Adrenal gland (tissue), 12 donors: Measurements from ENCODE around the gene SFXN5. TPM values are rescaled to one million over a fixed set of nuclear protein-coding genes. Genes with fewer than 3 reads are reported as not detected.

ENCODE experiments used
- DNase-seq, 7 donors: peaks; one replicate each; pipeline ENCODE4 v3.0.0-alpha.2; 2019 to 2020
- H3K27ac ChIP-seq, 5 donors: fragments of 200-600 bp; sonication (generic) in 4 of 5; 1 replicate in 3 of 5; 2 replicates in 2 of 5; pipeline versions ENCODE4 v1.5.1 to v1.8.0; 2016 to 2020; ENCODE audit warnings: mild to moderate bottlenecking in 1 of 5
- H3K27me3 ChIP-seq: fragments of 200-600 bp; 2 replicates; pipeline ENCODE4 v1.8.0; 2021
- H3K36me3 ChIP-seq, 2 donors: fragments of 200-600 bp; replicated peaks in 1 of 2; 1 replicate in 1 of 2; 2 replicates in 1 of 2; pipeline versions ENCODE4 v1.5.1 to v1.8.0; 2018 to 2022
- H3K4me1 ChIP-seq, 2 donors: fragments of 200-600 bp; replicated peaks in 1 of 2; 1 replicate in 1 of 2; 2 replicates in 1 of 2; pipeline versions ENCODE4 v1.5.1 to v1.8.0; 2018 to 2021
- H3K4me3 ChIP-seq, 4 donors: fragments of 200-600 bp; sonication (generic) in 3 of 4; one replicate each; pipeline ENCODE4 v1.5.1; 2016 to 2018
- H3K9me3 ChIP-seq, 3 donors: fragments of 200-600 bp; sonication (generic) in 1 of 3; replicated peaks in 1 of 3; 1 replicate in 2 of 3; 2 replicates in 1 of 3; pipeline versions ENCODE4 v1.5.1 to v1.8.0; 2016 to 2021
- POLR2A ChIP-seq, 2 donors: fragments of 450-650 bp; IDR thresholded peaks; one replicate each; pipeline ENCODE4 v1.6.1; 2017; ENCODE audit warnings: antibody characterized with exemption in 2 of 2, mild to moderate bottlenecking in 2 of 2, moderate library complexity in 1 of 2
- WGBS, 4 donors: extraction: QIAGEN DNeasy Blood & Tissue Kit in 2 of 4; methylation state at CpG; one replicate each; pipeline versions ENCODE4 v1.1.5 to v1.1.7; 2013 to 2017; 5-methylcytosine and 5-hydroxymethylcytosine counted together
- intact Hi-C, 2 donors: fragments of 100-400 bp; cut with DNase I; formaldehyde crosslinking; loops; one replicate each; pipeline versions ENCODE4 v1.14.1 to v1.15.0; 2022 to 2023
- polyA plus RNA-seq, 3 donors: library from polyadenylated mRNA; stranded (reverse); fragments of 200-250 nt in 2 of 3; fragments of 350-450 nt in 1 of 3; fragmentation: Illumina TruSeq in 1 of 3; extraction: RNeasy Lipid Tissue Mini Kit (QIAGEN cat#74804) in 1 of 3; gene quantifications; one replicate each; pipeline ENCODE4 v1.2.3, GENCODE V29; 2013 to 2014
- total RNA-seq, 9 donors: library from RNA; depleted of rRNA in 4 of 9; stranded (reverse); fragments of >200 nt in 4 of 9; fragments of 120-200 nt in 1 of 9; fragmentation: NEBNext Ultra II Directional in 1 of 9; extraction: Animal tissue kit (Norgen Biotek cat#: 25700) in 1 of 9; gene quantifications; one replicate each; pipeline versions ENCODE4 v1.1.0 to v1.2.4, GENCODE V29; 2013 to 2023
- TF ChIP-seq, protein P1 (sequence below), 6 experiments: fragments of 450-650 bp in 4 of 6; fragments of 200-600 bp in 2 of 6; sonication (generic) in 1 of 6; IDR thresholded peaks; 1 replicate in 5 of 6; 2 replicates in 1 of 6; pipeline versions ENCODE4 v1.5.1 to v1.8.0; 2016 to 2021; ENCODE audit warnings: antibody characterized with exemption in 6 of 6, mild to moderate bottlenecking in 2 of 6, moderate library complexity in 1 of 6
- donor health status: healthy with polysubstance abuse.
- donor health status: Bipolar disorder and iron deficiency.
- donor health status: DM: yes; HTN: yes; CAD: no.
- donor health status: DM: no; HTN: no; CAD: no.
- donor health status: DM: no; HTN: no; CAD: no.
- donor health status: DM: yes; HTN: yes; CAD: no.

SFXN5 gene
- total and polyA plus RNA-seq, 12 donors, result 12.2 to 56.5 (median 32.7) TPM

DNA sequence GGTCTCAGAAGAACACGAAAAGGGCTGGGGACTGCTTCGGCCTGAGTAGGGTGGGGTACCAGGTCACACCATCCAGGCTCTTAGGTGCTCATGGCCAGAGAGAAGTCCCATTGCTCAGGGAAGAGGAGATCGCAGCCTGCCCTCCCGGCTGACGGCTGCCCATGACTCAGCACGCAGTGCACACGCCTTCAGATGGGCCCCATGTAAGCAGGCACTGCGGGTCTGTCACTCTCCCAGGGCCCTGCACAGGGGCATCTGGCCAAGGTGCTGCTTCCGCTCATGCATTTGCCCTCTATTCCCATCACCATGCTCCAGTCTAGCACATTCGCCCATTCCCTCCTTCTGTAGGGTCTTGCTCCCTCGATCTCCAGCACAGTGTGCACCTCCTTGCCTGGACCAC, 34.7 kb downstream of the SFXN5 start:
- no peak for TF ChIP-seq POLR2A (IDR thresholded peaks at IDR 0.05)
- TF ChIP-seq, protein P1, sequence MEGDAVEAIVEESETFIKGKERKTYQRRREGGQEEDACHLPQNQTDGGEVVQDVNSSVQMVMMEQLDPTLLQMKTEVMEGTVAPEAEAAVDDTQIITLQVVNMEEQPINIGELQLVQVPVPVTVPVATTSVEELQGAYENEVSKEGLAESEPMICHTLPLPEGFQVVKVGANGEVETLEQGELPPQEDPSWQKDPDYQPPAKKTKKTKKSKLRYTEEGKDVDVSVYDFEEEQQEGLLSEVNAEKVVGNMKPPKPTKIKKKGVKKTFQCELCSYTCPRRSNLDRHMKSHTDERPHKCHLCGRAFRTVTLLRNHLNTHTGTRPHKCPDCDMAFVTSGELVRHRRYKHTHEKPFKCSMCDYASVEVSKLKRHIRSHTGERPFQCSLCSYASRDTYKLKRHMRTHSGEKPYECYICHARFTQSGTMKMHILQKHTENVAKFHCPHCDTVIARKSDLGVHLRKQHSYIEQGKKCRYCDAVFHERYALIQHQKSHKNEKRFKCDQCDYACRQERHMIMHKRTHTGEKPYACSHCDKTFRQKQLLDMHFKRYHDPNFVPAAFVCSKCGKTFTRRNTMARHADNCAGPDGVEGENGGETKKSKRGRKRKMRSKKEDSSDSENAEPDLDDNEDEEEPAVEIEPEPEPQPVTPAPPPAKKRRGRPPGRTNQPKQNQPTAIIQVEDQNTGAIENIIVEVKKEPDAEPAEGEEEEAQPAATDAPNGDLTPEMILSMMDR (IDR thresholded peaks at IDR 0.05), result no peak
- no peaks in the 10 kb centered on the region for H3K4me1 ChIP-seq
- H3K36me3 ChIP-seq, result peaks cover 0 to 11% of the 10 kb centered on the region in 2 donors
- H3K4me3 ChIP-seq, result no peak overlapping the region
- H3K27me3 ChIP-seq, result no peaks in the 10 kb centered on the region
- WGBS, 4 donors, result 91 to 99% (median 95%) methylated on average over 5 to 11 of the region's 11 CpGs
- no peak for DNase-seq
- H3K27ac ChIP-seq, result no peak overlapping the region
- no peaks in the 10 kb centered on the region for H3K9me3 ChIP-seq
- intact Hi-C loops, result no loop called here

DNA sequence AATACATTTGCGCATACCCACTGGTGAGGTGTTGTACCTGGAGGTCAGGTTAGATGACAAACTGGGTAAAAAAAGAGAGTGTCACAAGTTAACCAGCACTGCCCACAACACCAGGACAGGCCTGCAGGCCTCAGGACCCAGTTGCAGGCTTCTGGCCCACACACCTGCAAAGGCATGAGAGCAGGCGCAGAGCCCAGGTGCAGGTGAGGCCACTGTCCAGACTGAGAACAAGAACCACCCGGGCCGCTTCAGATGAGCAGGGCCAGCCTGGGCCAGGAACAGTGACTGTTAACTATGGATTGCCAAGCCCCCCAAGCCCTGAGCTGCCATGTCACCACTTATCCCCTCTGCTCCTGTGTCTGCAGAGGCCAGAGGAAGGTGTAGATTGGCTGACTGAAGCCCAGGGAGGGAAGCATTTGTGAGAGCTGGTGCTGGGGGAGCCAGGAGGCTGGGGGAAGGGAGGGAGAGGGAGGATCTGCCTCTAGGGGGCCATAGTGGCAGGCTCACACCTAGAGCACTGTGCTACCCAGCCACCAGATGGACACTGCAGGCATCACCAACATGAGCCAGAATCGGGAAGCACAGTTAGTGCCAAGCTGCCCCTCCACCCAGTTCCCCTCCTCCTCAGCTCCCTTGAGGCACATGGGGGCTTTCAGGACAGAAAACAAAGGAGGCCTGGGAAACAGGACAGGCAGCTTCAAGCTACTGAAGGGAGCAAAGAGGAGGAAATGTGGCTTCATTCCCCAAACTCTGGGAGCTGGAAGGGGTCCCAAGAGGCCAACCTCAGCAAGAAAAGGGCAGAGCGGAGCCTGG, 35.4 kb downstream of the SFXN5 start:
- TF ChIP-seq POLR2A (IDR thresholded peaks at IDR 0.05), result no peak
- TF ChIP-seq, protein P1 (IDR thresholded peaks at IDR 0.05), result no peak
- H3K9me3 ChIP-seq, result no peaks in the 10 kb centered on the region
- H3K27ac ChIP-seq, result no peak overlapping the region
- H3K4me3 ChIP-seq, result no peak overlapping the region
- DNase-seq, result no peak
- no peaks in the 10 kb centered on the region for H3K4me1 ChIP-seq
- H3K36me3 ChIP-seq, result peaks cover 0 to 10% of the 10 kb centered on the region in 2 donors
- WGBS, 4 donors, result 90 to 100% (median 93%) methylated on average over 5 to 6 of the region's 6 CpGs
- no peaks in the 10 kb centered on the region for H3K27me3 ChIP-seq
- intact Hi-C loops, result no loop called here

DNA sequence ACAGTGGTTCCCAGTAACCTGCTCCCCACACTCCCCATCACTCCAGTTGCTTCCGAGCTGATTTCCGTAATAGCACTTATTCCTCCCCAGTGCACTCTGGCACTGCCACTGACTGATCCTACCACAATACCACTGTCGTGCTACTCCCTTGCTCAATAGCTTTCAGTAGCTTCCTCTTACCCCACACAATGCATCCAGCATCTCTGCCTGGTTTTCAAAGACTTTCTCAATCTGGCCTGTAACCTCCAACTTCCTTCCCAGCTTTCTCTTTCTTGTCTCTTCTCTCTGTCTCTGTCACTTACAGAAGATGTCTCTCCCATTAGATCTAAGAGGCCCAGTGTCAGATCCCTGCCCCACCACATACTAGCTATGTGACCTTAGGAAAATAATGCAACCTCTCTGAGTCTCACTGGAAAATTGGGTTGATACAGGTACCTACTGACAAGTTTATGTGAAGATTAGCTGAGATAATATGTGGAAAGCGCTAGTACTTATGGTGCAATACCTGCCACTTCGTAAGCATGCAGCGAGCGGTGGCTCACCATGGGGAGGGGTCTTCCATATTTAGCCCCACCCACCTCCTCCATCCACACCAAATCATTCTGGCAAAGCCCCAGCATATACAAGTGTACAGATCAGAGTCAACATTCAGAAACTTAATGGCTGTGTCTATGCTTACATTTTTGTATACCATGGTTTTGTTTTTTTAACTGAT, 36.7 kb downstream of the SFXN5 start:
- Histone ChIP-seq H3K36me3 (no peaks in the 10 kb centered on the region), H3K4me1 (no peaks in the 10 kb centered on the region), H3K4me3 (no peak overlapping the region), H3K27ac (no peak overlapping the region), H3K27me3 (no peaks in the 10 kb centered on the region), H3K9me3 (no peaks in the 10 kb centered on the region)
- WGBS, 4 donors, result 77 to 87% (median 83%) methylated on average over 7 of the region's 7 CpGs
- intact Hi-C loops, result no loop called here
- TF ChIP-seq, protein P1 (IDR thresholded peaks at IDR 0.05), result no peak
- TF ChIP-seq POLR2A (IDR thresholded peaks at IDR 0.05), result no peak
- DNase-seq, result no peak

DNA sequence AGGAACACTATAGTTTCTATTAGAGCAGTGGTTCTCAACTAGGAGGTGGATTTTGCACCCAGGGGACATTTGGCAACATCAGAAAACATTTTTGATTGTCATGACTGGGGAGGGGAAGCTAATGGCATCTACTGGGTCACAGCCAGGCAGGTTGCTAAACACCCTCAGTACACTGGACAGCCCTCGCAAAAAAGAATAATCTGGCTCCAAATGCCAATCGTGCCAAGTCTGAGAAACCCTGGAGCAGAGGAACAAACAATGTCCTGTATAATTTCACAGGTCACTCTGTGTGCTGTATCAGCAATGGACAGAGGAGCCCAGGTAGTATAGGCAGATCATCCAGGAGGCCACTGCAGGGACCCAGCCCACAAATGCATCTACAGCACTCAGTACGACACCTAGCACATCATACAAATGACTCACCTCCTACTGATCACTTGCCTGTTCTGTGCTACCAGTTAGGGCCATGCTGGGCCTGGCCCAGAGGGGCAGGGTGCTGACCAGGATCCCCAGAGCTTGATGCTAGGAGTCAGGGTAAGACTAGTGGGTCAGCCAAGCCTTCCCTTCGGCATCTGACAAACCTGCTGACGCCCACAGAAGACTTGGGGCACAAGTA, 37.6 kb downstream of the SFXN5 start:
- Histone ChIP-seq H3K27me3 (no peaks in the 10 kb centered on the region), H3K4me1 (no peaks in the 10 kb centered on the region), H3K27ac (no peak overlapping the region), H3K9me3 (no peaks in the 10 kb centered on the region), H3K4me3 (no peak overlapping the region), H3K36me3 (no peaks in the 10 kb centered on the region)
- TF ChIP-seq, protein P1 (IDR thresholded peaks at IDR 0.05), result no peak
- TF ChIP-seq POLR2A (IDR thresholded peaks at IDR 0.05), result no peak
- 81 to 91% (median 87%) methylated on average over 5 of the region's 5 CpGs for WGBS, 4 donors
- intact Hi-C loops, result no loop called here
- no peak for DNase-seq
